GM21515 (cell line): ENCODE results near the gene LINGO1.

ENCODE experiments used
- ATAC-seq: cut with Tn5 transposase; IDR thresholded peaks from one replicate; pipeline ENCODE4 v1.9.1; 2021; ENCODE audit not compliant: unreplicated experiment

The LINGO1 gene

DNA sequence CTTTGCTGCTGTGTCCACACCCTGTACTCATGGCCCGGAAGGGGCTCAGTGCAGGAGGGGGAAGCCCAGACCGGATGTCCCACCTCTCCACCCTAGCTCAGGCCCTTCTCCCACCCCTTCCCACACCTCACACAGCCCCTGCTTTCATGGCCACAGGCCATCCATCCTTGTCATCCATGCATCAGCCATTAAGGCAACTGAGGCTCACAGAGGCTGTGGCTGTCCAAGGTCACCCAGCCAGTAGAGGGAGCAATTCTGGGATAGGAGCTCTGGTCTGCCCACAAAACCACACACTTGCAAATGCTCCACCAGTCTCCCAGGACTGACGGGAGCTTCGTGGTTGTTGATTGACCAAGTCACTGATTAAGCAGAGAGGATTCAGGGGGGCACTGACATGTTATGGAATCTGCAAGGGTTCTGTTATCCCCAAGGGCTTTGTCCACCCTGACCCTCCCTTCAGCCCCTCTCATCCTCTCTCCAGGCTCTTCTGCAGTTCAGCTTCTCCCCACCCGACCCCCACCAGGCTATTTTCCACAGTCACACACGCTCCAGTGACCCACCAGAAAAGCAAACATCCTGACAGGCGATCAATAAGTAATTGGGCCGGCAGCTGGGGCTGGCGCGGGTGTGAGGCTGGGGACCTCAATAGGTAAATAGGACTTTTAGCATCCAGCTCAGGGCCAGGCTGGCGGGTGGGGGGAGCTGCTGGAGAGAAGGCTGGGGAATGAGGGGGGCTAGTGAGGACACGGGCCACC lies 15.1 kb downstream of the LINGO1 start:
- no peak for ATAC-seq

DNA sequence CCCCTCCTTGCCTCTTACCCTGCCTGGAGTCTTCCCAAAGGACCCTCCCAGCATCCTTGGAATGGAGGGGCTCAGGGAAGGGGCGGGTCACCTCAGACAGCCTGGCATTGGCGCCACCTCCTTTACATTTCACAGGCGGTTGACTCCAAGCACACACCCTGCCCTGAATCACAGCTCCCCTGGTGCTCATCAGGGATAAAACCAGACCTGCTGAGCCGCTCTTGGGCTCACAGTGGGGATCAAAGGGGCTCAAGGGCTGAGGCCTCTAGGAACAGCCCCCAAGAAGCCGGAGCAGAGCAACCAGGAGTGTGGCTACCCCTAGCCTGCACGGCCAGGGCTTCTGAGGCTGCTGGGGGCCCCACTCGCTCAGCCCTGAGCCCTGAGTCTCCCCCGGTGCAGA lies 16.6 kb downstream of the LINGO1 start:
- ATAC-seq: no peak

DNA sequence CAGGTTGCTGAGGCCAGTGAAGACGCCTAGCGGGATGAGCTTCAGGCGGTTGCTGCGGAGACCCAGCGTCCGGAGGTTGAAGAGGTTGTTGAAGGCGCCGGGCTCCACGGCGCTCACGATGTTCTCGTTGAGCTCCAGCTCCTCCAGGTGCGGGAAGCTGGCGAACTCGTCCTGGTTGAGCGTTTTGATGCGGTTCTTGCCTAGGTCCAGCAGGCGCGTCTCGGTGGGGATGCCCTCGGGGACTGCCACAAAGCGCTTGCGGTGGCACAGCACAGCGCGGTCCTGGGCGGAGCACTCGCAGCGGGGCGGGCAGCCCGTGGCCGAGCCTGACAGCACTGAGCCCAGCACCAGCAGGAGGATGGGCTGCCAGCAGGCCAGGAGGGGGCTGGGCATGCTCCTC lies 17.2 kb downstream of the LINGO1 start:
- no peak for ATAC-seq

DNA sequence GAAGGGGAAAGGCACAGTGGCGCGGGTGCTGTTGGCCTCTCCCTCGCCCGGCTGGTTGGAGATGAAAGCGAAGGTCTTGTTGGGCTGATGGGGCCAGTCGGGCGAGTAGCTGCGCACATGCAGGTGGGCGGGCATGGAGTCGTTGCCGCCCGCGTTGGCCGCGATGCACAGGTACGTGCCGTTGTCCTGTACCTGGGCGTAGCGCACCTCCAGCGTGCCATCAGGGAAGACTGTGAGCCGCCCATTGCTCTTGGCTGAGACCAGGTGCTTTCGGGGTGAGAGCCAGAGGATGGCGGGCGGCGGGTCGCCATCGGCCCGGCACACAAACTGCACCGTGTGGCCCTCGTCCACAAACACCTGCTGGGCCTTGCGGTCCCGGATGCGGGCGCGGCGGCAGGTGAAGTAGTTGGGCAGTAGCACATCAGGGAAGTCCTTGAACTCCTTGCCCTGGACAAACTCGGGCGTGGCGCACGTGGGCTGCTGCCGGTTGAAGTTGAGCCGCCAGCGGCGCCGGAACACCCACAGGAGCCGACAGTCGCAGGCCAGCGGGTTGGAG lies 18.4 kb downstream of the LINGO1 start:
- ATAC-seq: no peak

DNA sequence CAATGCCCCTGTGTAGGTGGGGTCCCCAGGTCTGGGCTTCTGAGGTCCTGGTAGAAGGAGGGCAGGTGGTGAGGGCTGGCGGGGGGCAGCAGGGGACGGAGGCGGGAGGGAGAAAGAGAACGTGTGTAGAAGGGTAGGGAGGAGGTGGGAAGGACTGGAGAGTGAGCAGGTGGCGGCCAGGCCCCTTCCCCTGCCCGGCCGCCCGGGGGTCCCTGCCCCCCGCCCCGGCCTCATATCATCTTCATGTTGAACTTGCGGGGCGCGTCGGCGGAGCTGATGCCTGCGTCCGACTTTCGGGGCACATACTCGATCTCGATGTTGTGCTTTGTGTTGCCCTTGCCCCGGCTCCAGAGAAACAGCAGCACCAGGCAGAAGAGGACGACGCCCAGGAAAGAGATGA lies 18.9 kb downstream of the LINGO1 start:
- no peak for ATAC-seq

DNA sequence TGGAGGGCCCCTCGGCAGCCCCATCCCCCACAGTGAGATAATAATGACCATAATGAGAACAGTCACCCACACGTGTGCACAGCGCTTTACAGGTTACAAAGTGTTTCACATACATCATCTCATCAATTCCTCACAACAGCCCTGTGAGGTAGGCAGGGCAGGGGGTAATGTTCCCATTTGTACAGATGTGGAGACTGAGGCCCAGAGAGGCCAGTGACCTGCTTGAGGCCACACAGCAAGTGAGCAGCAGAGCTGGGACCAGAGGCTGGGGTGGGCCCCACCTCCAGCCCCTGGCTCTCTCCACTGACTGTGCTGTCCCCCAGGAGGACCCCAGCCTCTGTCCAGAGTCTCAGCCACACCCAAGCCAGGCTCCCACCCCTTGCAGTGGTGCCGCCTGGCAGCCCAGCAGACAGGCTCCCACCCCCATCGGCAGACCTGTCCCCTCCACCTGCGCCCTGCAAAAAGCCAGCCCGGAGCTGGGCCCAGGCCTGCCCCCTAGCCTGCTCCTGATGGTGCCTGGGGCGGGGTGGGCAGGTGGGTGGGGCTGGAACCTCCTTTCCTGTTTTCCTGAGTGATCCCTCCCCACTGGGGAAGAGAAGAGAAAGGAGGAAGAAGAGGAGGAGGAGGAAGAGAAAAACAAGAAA lies 19.6 kb downstream of the LINGO1 start:
- ATAC-seq: no peak

DNA sequence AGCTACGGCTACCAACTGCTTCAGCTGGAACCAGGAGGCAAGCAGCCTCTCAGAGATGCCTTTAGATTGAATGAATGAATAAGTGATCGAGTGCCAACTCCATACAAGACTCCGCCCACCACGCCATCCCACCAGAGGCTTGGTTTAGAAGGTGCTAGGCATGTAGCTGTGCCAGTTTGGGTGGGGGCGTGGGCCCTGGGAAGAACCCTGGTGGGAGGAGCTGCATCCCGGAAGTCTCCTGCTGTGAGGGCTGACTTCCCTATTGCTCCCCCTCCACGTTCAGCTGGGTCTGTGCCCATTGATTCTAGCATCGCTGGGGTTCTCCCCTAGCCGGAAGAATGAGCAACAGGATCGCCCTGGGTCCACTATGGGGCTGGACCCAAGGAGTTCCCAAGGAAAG lies 20.9 kb downstream of the LINGO1 start:
- no peak for ATAC-seq

DNA sequence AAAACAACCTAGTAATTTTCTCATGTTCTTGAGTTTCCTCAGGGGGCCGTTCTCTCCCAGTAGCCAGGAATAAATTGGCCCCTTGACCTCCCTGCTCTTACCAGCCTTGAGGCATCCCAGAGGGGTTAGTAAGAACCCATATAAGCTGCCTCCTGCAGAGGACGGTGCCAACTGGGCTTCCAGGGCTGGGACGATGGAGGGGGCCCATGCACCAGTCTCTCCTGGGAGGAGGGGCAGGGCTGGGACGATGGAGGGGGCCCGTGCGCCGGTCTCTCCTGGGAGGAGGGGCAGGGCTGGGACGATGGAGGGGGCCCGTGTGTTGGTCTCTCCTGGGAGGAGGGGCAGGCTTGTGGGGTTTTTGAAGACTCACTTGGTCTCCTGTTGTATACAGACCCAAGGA lies 22.0 kb downstream of the LINGO1 start:
- no peak for ATAC-seq

DNA sequence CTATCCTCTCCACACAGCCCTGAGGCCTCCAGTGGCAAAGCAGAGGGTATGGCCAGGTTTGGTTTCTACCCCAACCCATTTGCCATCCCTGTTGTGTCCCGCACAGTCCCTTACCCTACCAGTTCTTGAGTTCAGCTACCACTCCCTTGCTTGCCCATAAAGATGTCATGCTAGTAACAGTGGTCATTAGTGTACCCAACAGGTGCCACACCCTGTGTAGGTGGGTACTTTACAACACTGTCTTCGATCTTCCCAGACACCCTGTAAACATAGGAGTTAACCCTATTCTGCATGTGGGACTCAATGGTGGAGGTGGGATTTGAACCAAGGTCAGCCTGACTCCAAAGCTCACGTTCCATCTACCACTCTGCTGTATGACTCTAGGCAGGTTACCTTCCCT lies 23.2 kb downstream of the LINGO1 start:
- no peak for ATAC-seq

DNA sequence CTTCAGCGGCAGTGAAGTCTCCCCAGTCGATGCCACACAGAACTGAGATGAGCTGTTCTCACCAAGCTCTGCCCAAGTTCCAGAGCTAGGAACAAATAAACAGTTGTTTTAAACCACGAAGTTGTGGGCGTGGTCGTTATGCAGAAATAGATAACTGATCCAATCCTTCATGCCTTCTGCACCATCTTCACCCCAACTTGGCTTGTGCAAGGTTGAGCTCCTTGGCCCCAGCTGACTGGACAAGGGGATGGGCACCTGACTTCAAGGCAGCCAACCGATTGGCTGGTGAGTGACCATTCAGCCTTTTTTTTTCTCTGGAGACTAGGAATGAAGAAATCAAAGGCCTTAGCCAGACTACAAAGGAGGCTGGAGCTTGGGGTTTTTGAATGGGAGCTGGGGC lies 23.9 kb downstream of the LINGO1 start:
- no peak for ATAC-seq

DNA sequence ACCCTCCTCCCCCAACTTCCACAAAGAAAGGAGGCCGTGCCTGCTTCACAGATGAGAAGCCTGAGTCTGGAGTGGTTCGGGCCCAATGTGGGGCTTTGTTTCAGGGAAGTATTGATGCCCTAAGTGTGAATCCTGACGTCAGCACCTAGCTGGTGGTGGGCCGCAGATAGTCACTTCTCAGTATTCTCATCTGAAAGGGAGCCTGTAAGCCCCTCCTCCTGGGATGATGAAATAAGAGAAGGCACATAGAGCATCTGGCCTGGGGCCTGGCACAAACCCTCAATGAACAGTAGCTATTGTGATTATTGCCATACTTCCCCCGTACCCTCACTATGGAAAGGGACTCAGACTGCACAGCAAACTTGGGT lies 24.8 kb downstream of the LINGO1 start:
- no peak for ATAC-seq

DNA sequence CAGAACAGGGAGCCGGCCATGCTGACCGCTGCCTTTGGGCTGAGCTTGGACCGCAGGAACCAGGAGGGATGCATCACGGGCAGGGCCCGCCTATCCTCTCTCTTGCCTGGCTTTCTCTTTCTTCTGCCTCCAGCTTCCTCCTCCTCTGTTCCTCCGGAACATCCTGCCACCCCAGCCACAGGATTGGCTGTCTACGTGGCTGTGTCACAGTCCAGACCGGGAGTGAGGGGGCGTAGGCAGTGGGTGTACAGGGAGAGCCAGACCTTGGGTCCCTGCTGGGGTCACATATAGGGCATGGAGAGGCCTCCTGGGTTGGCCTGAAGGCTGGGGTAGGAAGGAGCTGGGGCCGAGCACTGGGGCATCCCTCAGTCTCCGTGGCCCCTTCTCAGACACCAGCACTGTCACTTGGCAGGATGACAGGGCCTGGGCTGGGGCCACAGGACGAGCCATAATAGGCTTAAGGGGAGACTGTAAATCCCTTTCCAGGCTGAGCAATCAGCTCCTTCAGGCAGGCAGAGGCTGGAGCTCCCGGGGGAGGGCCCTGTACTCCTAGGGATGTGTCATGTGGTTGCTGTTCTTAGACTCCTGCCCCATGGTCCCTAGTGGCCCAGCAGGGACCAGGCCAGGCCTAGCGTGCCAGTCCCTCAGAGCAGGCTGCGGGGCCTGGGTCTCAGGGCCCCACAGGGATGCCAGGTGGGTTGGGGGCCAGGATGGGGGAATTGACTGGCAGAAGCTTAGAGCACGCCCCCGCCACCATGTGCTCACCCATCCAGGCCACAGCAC lies 25.4 kb downstream of the LINGO1 start:
- no peak for ATAC-seq

DNA sequence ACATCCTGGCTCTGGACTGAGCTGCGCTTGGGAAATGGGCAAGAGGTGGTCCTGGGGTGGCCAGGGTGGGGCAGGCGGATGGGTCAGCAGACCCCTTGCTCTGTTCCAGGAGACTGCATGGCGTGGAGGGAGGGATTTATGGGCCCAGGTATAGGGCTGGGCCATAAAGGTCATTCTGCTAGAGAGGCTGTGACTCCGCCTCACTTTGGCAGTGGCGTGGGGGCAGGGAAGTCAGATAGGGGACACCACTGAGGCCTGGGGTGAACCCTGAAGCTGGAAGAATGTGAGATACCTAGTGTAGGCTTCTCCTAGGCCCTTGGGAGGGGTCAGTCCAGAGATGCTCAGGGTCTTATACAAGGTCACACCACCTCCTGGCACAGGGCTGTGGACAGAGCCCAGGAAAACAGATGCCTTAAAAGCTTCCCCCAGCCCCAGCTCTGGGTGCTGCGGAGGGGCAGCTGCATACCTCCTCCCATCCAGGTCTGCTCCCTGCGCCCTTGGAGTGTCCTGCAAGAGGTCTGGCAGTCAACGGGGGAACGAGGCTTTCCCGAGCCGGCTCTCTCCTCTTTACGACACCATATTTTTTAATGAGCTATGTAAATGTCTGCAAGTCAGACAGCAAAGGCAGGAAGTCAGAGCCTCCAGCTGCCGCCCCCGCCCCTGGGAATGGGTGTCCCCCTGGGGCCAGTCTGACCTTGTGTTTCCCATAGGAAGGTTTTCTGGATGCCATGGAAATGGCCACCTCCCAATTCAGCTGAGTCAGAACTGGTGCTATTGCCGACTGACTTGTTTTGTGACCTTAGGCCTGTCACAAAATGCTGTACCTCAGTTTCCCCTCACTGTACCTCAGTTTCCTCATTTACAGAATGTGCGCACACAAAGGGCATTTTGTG lies 26.3 kb downstream of the LINGO1 start:
- ATAC-seq: no peak

DNA sequence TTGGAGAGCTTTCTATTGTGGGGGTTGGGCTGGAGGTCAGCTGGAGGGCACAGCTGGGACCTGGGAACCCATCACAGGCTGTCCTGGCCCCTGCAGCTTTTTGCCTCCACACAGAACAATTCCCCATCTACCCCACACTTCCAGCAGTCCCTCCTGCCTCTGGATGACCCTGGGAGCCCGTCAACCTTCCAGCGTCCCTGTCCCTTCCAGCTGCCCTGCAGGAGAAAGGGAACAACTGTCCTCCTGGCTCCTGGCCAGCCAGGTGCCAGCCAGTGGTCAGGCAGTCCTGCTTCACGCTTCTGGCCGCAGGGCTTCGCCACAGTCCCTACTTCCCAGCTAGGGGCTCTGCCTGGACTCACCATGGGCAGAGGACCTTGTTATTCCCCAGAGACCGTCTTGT lies 27.2 kb downstream of the LINGO1 start:
- no peak for ATAC-seq

DNA sequence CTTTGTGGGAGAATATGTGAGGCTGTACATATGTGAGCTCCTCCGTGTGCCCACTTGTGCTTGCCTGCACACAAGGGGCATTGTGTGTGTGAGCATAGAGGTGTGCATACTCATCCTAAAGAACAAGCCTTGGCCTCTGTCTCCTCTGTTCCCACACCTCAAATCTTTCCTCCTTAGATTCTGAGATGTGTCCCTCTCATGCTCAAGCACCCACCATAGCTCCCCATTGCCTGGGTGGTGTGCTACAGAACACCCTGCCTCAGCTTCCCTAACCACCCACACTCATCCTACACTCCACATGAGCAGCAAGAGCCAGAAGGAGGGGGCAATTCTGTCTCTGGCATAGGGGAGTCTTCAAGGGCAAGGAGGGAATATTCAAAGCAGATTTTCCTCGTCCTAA lies 27.7 kb downstream of the LINGO1 start:
- ATAC-seq: no peak

DNA sequence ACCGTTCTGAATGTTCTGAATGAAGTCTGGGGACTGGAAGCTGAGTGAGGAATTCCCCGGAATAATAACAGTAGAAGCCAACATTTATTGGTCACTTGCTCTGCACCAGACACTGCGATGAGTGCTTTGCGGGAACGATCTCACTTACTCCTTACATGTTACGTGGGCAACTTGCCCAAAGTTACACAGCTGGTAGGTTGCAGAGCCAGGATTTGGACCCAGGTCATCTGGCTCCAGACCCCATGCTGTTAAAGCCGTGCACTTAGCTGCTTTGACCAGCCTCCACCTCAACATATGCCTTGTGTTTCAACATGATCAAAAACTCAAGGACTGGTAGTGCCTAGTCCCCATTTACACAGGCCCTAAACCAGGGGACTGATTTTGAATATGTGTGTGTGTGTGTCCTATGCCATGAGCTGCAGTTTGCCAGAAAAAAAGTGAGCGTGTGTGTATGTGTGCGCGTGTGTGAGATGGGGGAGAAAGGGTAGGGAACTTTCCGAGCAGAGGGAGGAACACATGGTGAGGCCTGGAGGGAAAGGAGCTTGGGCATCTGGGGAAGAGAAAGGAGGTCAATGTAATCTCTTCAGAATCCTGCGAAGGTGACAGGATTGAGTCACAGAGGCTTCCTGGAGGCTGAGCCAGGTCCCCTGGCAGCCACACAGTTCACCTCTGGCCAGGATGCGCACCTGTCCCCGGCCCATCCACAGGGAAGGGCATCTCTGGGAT lies 28.9 kb downstream of the LINGO1 start:
- no peak for ATAC-seq

DNA sequence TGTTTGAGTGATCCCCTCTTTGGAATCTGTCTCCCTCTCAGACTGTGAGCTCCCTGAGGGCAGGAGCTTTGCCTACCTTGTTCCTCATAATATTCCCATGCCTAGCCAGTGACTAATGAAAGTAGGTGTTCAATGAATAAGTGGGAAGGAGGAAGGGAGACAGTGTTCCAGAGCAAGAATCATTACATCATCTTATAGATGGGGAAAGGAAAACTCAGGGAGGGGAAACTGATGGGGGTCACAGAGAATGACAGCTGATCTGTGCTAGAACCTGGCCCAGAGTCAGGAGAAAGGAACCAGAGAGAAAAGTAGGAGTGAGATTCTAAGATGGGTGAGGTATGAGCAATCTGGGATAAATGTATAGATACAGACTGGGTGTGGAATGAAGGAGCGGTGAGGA lies 29.9 kb downstream of the LINGO1 start:
- no peak for ATAC-seq

DNA sequence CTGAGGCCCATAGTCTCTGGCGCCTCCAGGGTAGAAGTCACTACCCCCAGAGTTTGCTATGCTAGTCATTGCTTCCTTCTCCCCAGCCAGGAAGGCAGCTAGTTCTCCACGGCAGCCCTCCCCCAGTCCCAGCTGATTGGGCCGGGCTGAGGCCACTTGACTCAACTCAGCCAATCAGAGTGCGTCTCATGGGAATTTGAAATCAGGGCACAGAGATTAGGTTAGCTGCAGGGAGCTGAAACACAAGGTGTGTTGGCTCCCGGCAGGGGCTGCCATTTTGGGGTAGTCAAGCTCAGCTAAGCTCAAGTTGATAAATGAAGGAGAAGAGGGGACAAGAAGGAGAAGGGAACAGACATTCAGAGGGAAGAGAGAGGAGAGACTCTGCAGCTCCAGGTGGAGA lies 32.8 kb downstream of the LINGO1 start:
- no peak for ATAC-seq

DNA sequence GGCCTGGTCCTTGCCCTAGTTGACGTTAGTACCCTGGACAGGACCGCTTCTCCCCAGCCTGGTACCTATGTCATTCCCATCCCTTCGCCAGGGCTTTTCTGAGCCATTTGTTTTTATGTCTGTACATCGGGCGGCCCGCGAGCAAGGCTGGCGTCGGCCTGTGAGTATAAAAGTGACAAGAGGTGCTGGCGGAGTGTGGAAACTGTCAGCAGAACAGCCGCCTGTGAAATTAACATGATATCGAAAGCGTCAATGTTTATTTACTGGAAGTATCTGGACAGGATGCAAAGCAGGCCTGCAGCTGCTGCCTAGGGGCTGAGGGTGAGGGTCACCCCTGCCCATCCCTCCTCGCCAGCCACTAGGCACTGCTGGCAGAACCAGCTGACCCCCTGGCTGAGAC lies 33.4 kb downstream of the LINGO1 start:
- no peak for ATAC-seq

DNA sequence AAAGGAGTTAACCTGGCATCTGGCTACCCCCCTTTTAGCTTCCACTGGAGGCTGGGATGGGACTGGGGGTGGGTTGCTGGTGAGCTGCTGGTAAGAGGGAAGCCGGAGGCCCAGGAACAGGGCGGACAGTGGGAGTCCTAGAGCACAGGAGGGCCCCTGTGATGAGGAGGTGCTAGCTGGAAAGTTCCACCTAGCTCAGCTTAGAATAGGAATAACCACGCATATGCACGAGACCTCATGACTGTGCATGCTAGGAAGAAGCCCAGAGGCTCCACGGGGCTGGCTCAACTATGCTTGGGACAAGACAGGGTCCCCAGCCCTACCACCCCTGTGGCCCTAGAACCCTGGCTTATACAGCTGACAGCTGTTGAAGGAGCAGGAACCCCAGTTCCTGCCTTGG lies 34.1 kb downstream of the LINGO1 start:
- no peak for ATAC-seq
